Mesenteric fat pad (tissue), 1 donor: ENCODE data around the gene KRTAP5-8. TPM values are rescaled to one million over a fixed set of nuclear protein-coding genes. Genes with fewer than 3 reads are reported as not detected.
"Not testable (repeated sequence)": the region's sequence is repeated elsewhere in the genome, so short reads cannot be mapped to it uniquely, and the experiment has no call there.

ENCODE experiments used
- DNase-seq: peaks from one replicate; pipeline ENCODE4 v3.0.0-alpha.2; 2020; ENCODE audit warnings: low spot score
- total RNA-seq: library from RNA; stranded (reverse); fragmentation: NEBNext Ultra II Directional; extraction: Animal tissue kit (Norgen Biotek cat#: 25700); gene quantifications from one replicate; pipeline ENCODE4 v1.2.1, GENCODE V29; 2021
- donor health status: DM: yes; HTN: yes; CAD: no.

Gene KRTAP5-8
- total RNA-seq, 1 donor from 2014 or later = not detected

GRCh38 chr11:71542879-71543777 lies 5.3 kb downstream of the KRTAP5-8 start:
- peak; percentile 72 for DNase-seq

- peak; percentile 41 for DNase-seq
Observed at GRCh38 chr11:71543866-71544265, 6.0 kb downstream of the KRTAP5-8 start.

- no peak for DNase-seq
Observed at GRCh38 chr11:71544525-71545214, 6.8 kb downstream of the KRTAP5-8 start.

GRCh38 chr11:71545405-71545966 lies 7.7 kb downstream of the KRTAP5-8 start:
- peak; percentile 39 for DNase-seq

- no peak for DNase-seq
Observed at GRCh38 chr11:71548120-71548519, 10.3 kb downstream of the KRTAP5-8 start, which contains the start of gene KRTAP5-9. TSS of gene KRTAP5-9 (plus strand) at chr11:71548420. CDS start at chr11:71548658, 238 bp downstream.

GRCh38 chr11:71548716-71549151 lies 10.9 kb downstream of the KRTAP5-8 start:
- peak; percentile 79 for DNase-seq

GRCh38 chr11:71551711-71552110 lies 13.9 kb downstream of the KRTAP5-8 start:
- DNase-seq = no peak

GRCh38 chr11:71554996-71555395 lies 17.2 kb downstream of the KRTAP5-8 start:
- peak; percentile 57 for DNase-seq

- DNase-seq = peak; percentile 75
Observed at GRCh38 chr11:71555508-71555907, 17.7 kb downstream of the KRTAP5-8 start.

- DNase-seq = peak; percentile 20
Observed at GRCh38 chr11:71556018-71556417, 18.2 kb downstream of the KRTAP5-8 start.

GRCh38 chr11:71557257-71557656 lies 19.4 kb downstream of the KRTAP5-8 start:
- no peak for DNase-seq

GRCh38 chr11:71558996-71559395 lies 21.2 kb downstream of the KRTAP5-8 start:
- no peak for DNase-seq

GRCh38 chr11:71562120-71562519 lies 24.3 kb downstream of the KRTAP5-8 start:
- DNase-seq = no peak

- peak; percentile 26 for DNase-seq
Observed at GRCh38 chr11:71563406-71563805, 25.6 kb downstream of the KRTAP5-8 start.

- DNase-seq = no peak
Observed at GRCh38 chr11:71564430-71564829, 26.6 kb downstream of the KRTAP5-8 start.

- DNase-seq = peak; percentile 37
Observed at GRCh38 chr11:71565263-71565662, 27.4 kb downstream of the KRTAP5-8 start, which contains the start of gene KRTAP5-10. TSS of gene KRTAP5-10 (plus strand) at chr11:71565563. CDS start at chr11:71565588, 25 bp downstream.

- DNase-seq = peak; percentile 69
Observed at GRCh38 chr11:71566081-71566620, 28.3 kb downstream of the KRTAP5-8 start.

- peak; percentile 45 for DNase-seq
Observed at GRCh38 chr11:71566626-71567599, 29.1 kb downstream of the KRTAP5-8 start.

- DNase-seq = not testable (repeated sequence)
Observed at GRCh38 chr11:71567633-71568032, 29.8 kb downstream of the KRTAP5-8 start.

- DNase-seq = no peak
Observed at GRCh38 chr11:71568704-71569349, 31.0 kb downstream of the KRTAP5-8 start.
